Measurements from ENCODE around the gene FLACC1. TPM values are rescaled to one million over a fixed set of nuclear protein-coding genes. Genes with fewer than 3 reads are reported as not detected.

FLACC1 gene
- total and polyA plus RNA-seq, 2 of the 8 experiments (the other 6 are each of a cell fraction or from before 2014, with no cell fraction given), result 0.58 TPM; not detected in 1

GRCh38 chr2:201244829-201245228 is 112.3 kb downstream of the FLACC1 start:
- no peaks in the 10 kb centered on the region; a peak in 1 of 8 replicates for H3K36me3 ChIP-seq (ENCODE audit: control insufficient read depth in 2 of 4, insufficient read depth in 4 of 4, low read length in 3 of 4)
- H2AFZ ChIP-seq (ENCODE audit: low read length), result no peak overlapping the region
- no peak overlapping the region for H4K5ac ChIP-seq (ENCODE audit: insufficient read length, low read depth, low read length)
- 0 out of 4 replicates have a peak, but pooled peaks cover 0 to 2% of the 10 kb centered on the region in 2 experiments for H3K9me3 ChIP-seq (ENCODE audit: insufficient read depth in 2 of 2, low read depth in 1 of 2, low read length in 1 of 2)
- H3K27ac ChIP-seq (ENCODE audit: low read depth, low read length), result no peak overlapping the region
- H4K20me1 ChIP-seq (replicated peaks in 1 of 2; ENCODE audit: control insufficient read depth in 1 of 2, insufficient read depth in 2 of 2, low read length in 2 of 2), result peaks cover 0 to under 1% of the 10 kb centered on the region in 2 experiments
- H3K14ac ChIP-seq (ENCODE audit: insufficient read length), result no peak overlapping the region
- H2BK12ac ChIP-seq (ENCODE audit: low read depth, low read length), result no peak overlapping the region
- no peak overlapping the region for H3K4me3 ChIP-seq (ENCODE audit: extremely low read depth in 1 of 4, insufficient read depth in 2 of 4, low read depth in 3 of 4, low read length in 4 of 4)
- H3K4me2 ChIP-seq (ENCODE audit: insufficient read depth in 1 of 2, low read depth in 2 of 2, low read length in 2 of 2), result no peak overlapping the region
- no peak overlapping the region for H3K56ac ChIP-seq (replicated peaks; ENCODE audit: insufficient read length, low read depth, low read length)
- no peak overlapping the region for H3K4ac ChIP-seq (replicated peaks; ENCODE audit: insufficient read length, low read depth, low read length)
- WGBS, 2 experiments (ENCODE audit: extremely low coverage in 1 of 2, insufficient coverage in 1 of 2, insufficient read length in 1 of 2, insufficient replicate concordance in 2 of 2, low coverage in 1 of 2, low lambda C conversion rate in 2 of 2, missing lambda C conversion rate in 1 of 2), result 94% methylated on average over 5 of the region's 5 CpGs; no CpG with 5 or more reads in 1 of the 2 experiments
- no peak overlapping the region for H3K23ac ChIP-seq (ENCODE audit: insufficient read length)
- no peak overlapping the region for H2BK5ac ChIP-seq (ENCODE audit: low read depth, low read length)
- DNase-seq (ENCODE audit: low read depth in 1 of 2, low spot score in 2 of 2) (peak in 1 of 2 experiments; percentile 32), FAIRE-seq (no peak)
- H4K8ac ChIP-seq (ENCODE audit: extremely low read depth, insufficient read depth, low read length), result no peak overlapping the region
- H3K23me2 ChIP-seq (ENCODE audit: low read depth, low read length), result no peaks in the 10 kb centered on the region
- ChIA-PET POLR2A (ENCODE audit: partially characterized antibody) (no interaction called here), CTCF (ENCODE audit: partially characterized antibody) (interaction anchor here (1.2 to 1.7 kb wide), 3 partner anchors 13 to 120 kb away, joined by 3 to 5 read pairs (median 5); no protein-coding TSS in a partner anchor)
- H3K27me3 ChIP-seq (replicated peaks in 1 of 4; ENCODE audit: control insufficient read depth in 3 of 4, extremely low read depth in 1 of 4, insufficient read depth in 3 of 4, low read length in 3 of 4), result no peaks in the 10 kb centered on the region
- no peak overlapping the region for H3K18ac ChIP-seq (ENCODE audit: extremely low read depth, low read length)
- H3K9ac ChIP-seq (replicated peaks in 1 of 4; ENCODE audit: extremely low read depth in 1 of 4, low read depth in 3 of 4, low read length in 3 of 4), result no peak overlapping the region
- H4K91ac ChIP-seq (replicated peaks; ENCODE audit: insufficient read length, low read length), result no peak overlapping the region
- no peak overlapping the region for H2BK120ac ChIP-seq (replicated peaks; ENCODE audit: low read depth, low read length)
- no peak overlapping the region for H2BK20ac ChIP-seq (ENCODE audit: low read length)
- H3K79me2 ChIP-seq (ENCODE audit: control insufficient read depth in 1 of 2, insufficient read depth in 2 of 2, low read length in 2 of 2), result no peaks in the 10 kb centered on the region
- no peak overlapping the region for H2AK5ac ChIP-seq (ENCODE audit: low read depth, low read length)
- H3K79me1 ChIP-seq (ENCODE audit: low read depth, low read length), result no peaks in the 10 kb centered on the region
- H3K4me1 ChIP-seq (replicated peaks in 1 of 4; ENCODE audit: control insufficient read depth in 3 of 4, insufficient read depth in 4 of 4, low read length in 3 of 4), result no peaks in the 10 kb centered on the region
- H2BK15ac ChIP-seq (ENCODE audit: low read length), result no peak overlapping the region
- TF ChIP-seq HDAC2 (IDR thresholded peaks at IDR 0.05; ENCODE audit: borderline replicate concordance in 1 of 2, low read depth in 2 of 2, low read length in 2 of 2), result no peak
- TF ChIP-seq CREB1 (IDR thresholded peaks at IDR 0.05), result no peak
- TF ChIP-seq, protein P1, sequence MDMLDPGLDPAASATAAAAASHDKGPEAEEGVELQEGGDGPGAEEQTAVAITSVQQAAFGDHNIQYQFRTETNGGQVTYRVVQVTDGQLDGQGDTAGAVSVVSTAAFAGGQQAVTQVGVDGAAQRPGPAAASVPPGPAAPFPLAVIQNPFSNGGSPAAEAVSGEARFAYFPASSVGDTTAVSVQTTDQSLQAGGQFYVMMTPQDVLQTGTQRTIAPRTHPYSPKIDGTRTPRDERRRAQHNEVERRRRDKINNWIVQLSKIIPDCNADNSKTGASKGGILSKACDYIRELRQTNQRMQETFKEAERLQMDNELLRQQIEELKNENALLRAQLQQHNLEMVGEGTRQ (IDR thresholded peaks at IDR 0.05; ENCODE audit: low read length), result no peak
- no peak for TF ChIP-seq ASH2L (IDR thresholded peaks at IDR 0.05; ENCODE audit: low read length)
- TF ChIP-seq ZNF274 (IDR thresholded peaks at IDR 0.05; ENCODE audit: borderline replicate concordance, extremely low read depth, low read length), result no peak
- TF ChIP-seq POLR2AphosphoS5 (IDR thresholded peaks at IDR 0.05; ENCODE audit: low read depth, low read length), result no peak
- TF ChIP-seq SUZ12 (IDR thresholded peaks at IDR 0.05; ENCODE audit: low read length), result no peak
- no peak for TF ChIP-seq RBBP5 (IDR thresholded peaks at IDR 0.05; ENCODE audit: borderline replicate concordance, low read depth, low read length)
- no peak for TF ChIP-seq SAP30 (IDR thresholded peaks at IDR 0.05; ENCODE audit: insufficient read depth, insufficient replicate concordance, low read length)
- TF ChIP-seq CBX8 (IDR thresholded peaks at IDR 0.05; ENCODE audit: borderline replicate concordance, low read depth, low read length), result no peak
- TF ChIP-seq CHD1 (IDR thresholded peaks at IDR 0.05; ENCODE audit: low read depth, low read length), result no peak
- TF ChIP-seq POLR2A (IDR thresholded peaks at IDR 0.05; ENCODE audit: control extremely low read depth in 1 of 2, low read depth in 2 of 2, low read length in 2 of 2), result no peak
- no peak for TF ChIP-seq NRF1 (IDR thresholded peaks at IDR 0.05; ENCODE audit: low read depth, low read length)
- no peak for TF ChIP-seq TCF12 (IDR thresholded peaks at IDR 0.05; ENCODE audit: low read depth, low read length)

Data from H1 (cell line).